Measurements from ENCODE around the gene NFKBIA.
A peak's percentile ranks its signal among the peaks of the same experiment; 100 is the strongest.
"Not testable (repeated sequence)": the region's sequence is repeated elsewhere in the genome, so short reads cannot be mapped to it uniquely, and the experiment has no call there.

The NFKBIA gene

GRCh38 chr14:35408026-35408425 lies 3.5 kb upstream of the NFKBIA start:
- DNase-seq (ENCODE audit: low spot score): no peak

- no peak for DNase-seq (ENCODE audit: low spot score)
Observed at GRCh38 chr14:35407306-35407630, 2.7 kb upstream of the NFKBIA start.

DNA sequence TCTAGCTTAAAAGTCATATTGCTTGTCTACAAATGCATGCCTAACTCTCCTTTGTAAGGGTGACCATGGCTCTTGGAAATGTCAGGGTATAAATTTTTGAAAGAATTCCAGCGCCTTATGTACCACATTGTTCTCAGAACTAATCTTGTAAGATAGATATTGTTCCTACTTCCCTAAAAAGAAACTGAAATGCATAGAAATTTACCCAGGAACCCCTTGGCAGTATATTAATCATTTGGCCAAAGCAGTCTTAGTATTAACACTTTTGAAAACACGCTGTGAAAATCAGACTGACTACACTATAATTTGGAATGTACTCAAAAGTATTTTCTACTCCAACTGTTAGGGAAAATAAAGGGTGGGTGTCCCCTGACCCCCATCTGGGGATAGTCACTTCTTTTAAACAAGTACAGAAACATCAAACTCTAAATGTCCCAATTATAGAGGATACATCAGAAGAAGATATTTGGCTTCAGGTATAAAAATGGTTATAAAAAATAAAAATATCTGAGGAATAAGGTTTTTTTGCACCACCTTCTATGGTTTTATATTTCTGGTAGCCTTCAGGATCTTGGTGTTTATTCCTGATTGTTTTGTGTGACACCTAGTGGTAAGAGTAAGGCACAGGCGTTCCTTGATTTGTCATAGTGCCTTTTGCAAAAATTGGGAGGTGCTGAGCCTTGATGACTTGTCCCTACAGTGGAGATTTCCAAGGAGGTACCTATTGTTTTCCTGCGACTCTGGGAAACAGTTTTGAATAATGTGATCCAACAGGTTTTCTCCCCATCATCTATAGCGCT lies 2.2 kb upstream of the NFKBIA start:
- peak; percentile 63 for DNase-seq (ENCODE audit: low spot score)

- no peak for DNase-seq (ENCODE audit: low spot score)
Observed at GRCh38 chr14:35406090-35406489, 1.5 kb upstream of the NFKBIA start.

GRCh38 chr14:35405304-35405996 lies 901 bp upstream of the NFKBIA start:
- no peak for DNase-seq (ENCODE audit: low spot score)

DNA sequence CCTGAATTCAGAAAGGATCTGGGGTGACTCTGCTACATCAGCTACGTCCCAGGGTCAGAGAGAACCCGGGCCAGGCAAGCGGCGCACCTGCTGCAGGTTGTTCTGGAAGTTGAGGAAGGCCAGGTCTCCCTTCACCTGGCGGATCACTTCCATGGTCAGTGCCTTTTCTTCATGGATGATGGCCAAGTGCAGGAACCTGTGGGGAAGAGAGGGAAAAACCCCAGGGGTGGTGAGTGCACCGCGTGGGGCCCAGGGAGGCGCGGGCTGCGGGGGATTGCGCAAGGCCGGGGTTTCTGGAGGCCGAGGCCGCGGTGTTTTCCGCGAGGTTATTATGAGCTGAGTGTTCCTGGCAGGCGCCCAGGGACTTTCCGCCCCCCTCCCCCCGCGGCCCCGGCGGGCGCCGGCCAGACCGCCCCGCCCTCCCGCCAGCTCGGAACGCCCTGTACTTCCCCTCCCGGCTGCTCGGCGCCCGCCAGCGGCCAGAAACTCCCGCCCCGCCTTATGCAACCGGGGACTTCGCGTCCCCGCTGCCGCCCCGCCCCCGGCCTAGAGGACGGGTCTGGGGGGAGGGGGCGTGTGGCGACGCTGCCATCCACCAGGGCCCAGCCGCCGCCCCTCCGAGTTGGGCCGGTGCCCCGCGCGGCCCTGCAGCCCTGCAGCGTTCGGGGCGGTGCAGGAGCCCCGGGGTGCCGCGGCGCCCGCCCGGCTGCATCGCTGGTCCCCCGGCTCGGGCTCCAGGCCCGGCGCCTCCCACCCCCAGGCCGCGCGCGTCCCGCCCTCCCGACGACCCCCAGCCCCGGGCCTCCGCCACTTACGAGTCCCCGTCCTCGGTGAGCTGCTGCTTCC lies 723 bp downstream of the NFKBIA start:
- DNase-seq (ENCODE audit: low spot score): peak; percentile 96

DNA sequence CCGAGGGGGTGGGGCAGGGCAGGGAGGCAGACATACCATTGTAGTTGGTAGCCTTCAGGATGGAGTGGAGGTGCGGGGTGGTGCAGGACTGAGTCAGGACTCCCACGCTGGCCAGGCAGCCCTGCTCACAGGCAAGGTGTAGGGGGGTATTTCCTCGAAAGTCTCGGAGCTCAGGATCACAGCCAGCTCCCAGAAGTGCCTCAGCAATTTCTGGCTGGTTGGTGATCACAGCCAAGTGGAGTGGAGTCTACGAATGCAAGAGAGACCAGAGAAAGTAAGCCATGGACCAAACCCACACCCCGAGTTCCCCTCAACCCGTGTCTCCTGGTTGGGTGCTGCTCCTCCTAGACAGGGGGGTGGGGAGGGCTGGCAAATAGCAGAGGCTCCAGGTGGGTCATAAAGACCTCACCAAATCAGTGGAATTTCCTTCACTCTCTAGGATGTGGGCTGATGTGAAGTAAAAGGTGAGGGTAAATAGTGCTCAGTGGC lies 1.4 kb downstream of the NFKBIA start:
- no peak for DNase-seq (ENCODE audit: low spot score)

DNA sequence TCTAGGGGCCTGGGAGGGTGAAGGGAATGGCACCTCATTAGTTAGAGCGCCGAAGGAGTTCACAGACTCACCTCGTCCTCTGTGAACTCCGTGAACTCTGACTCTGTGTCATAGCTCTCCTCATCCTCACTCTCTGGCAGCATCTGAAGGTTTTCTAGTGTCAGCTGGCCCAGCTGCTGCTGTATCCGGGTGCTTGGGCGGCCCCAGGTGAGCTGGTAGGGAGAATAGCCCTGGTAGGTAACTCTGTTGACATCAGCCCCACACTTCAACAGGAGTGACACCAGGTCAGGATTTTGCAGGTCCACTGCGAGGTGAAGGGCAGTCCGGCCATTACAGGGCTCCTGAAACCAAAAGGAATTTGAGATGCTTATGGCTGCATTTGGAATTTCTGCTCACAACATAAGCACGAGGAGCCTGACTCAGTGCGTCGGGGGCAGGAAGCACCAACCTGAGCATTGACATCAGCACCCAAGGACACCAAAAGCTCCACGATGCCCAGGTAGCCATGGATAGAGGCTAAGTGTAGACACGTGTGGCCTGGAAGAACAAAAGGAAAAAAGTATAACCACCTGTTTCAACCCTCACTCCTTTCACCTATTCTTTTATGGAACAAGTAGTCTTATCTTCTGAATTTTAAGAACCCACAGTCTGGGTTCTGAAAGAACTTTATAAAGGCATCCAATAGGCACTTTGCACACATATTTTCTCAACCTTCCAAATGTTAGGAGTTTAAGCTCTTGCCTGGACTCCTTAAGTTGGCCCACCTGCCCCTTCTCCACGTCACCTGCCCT lies 2.0 kb downstream of the NFKBIA start:
- DNase-seq (ENCODE audit: low spot score): no peak

GRCh38 chr14:35401422-35402265 lies 2.9 kb downstream of the NFKBIA start:
- DNase-seq (ENCODE audit: low spot score): no peak

DNA sequence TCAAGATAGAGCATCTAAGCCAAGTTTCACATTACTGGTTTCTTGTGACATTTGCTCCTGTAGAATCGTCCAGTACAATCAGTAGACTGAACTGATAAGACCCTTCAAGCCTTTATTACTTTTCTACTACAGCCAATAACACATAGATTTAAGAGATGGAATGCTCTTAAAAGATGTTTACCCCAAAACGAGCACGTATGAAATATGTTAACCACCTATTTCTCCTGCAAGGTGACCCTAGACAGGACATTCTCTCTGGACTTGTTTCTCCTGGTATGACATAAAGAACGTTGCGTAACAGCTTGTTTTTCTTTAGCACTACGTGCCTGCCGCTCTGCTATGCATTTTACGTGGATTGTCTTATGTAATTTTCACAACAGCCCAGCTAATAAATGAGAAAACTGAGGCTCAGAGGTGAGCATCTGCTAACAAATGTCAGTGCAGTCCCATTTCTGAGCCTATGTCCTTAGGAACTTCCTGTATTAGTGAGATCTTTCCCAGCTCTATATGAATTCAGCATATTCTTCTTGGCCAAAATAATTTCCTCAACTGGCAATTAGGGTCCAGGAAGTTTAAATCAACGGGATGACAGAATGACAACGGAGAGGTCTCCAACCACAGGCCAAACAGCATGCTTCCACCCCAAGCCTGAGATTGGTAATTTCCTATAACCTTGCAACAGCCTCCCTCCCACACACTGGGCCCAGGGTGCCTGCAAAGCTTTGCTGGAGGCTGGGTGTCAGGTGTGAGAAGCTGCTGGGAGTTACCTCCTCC lies 3.7 kb downstream of the NFKBIA start:
- no peak for DNase-seq (ENCODE audit: low spot score)

DNA sequence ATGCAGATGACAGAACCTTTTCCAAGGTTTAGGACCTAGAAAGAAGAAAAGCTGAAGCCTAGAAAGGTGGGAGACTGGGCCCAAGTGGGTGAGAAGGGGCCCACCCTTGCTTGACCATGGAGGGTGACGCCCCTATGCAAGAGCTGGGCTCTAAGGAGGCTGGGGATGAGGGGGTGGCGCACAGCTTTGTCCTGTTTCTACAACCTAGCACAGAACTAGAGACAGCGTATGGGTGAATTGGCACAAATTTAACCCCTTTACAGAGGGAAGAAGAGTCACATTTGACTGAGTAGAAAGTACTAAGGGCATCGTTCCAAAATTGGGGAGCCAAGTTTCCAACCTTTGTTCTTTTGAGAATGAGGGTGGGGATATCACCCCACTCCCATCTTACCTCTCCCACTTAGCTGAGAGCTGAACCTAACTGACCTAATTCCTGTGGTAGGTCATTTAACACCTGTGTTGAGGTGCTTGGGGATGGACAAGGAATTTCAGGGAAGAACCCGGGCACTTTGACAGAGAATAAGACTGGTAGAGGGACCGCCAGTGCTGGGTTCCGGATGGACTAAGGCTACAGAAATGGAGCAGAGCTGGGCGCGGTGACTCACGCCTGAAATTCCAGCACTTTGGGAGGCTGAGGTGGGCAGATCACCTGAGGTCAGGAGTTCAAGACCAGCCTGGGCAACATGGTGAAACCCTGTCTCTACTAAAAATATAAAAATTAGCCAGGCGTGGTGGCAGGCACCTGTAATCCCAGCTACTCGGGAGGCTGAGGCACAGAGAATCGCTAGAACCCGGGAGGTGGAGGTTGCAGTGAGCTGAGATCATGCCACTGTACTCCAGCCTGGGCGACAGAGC lies 5.2 kb downstream of the NFKBIA start:
- no peak for DNase-seq (ENCODE audit: low spot score)

- no peak for DNase-seq (ENCODE audit: low spot score)
Observed at GRCh38 chr14:35398071-35398584, 6.4 kb downstream of the NFKBIA start.

DNA sequence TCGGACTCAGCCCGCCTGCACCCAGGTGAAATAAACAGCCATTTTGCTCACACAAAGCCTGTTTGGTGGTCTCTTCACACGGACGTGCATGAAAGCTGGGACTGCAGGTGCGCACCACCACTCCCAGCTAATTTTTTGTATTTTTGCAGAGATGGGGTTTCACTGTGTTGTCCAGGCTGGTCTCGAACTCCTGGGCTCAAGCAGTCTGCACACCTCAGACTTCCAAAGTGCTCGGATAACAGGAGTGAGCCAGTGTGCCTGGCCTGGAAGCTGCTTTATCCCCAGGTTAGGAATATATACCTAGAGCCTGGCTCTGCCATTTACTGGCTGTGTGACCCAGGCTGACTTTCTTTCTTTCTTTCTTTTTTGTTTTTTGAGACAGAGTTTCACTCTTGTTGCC lies 7.9 kb downstream of the NFKBIA start:
- DNase-seq (ENCODE audit: low spot score): not testable (repeated sequence)

DNA sequence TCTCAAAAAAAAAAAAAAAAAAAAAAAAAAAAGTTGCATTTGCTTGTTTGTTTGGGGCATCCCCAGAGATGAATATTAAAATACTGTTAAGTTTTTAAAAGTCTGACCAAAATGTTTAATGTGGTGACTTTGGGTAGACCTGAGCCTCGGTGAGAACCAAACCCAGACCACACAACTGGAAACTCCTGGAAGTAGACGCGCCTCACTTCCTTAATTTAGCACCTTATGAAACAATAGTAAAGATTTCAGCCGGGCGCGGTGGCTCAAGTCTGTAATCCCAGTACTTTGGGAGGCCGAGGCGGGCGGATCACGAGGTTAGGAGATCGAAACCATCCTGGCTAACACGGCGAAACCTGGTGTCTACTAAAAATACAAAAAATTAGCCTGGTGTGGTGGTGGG lies 9.3 kb downstream of the NFKBIA start:
- DNase-seq (ENCODE audit: low spot score): no peak

DNA sequence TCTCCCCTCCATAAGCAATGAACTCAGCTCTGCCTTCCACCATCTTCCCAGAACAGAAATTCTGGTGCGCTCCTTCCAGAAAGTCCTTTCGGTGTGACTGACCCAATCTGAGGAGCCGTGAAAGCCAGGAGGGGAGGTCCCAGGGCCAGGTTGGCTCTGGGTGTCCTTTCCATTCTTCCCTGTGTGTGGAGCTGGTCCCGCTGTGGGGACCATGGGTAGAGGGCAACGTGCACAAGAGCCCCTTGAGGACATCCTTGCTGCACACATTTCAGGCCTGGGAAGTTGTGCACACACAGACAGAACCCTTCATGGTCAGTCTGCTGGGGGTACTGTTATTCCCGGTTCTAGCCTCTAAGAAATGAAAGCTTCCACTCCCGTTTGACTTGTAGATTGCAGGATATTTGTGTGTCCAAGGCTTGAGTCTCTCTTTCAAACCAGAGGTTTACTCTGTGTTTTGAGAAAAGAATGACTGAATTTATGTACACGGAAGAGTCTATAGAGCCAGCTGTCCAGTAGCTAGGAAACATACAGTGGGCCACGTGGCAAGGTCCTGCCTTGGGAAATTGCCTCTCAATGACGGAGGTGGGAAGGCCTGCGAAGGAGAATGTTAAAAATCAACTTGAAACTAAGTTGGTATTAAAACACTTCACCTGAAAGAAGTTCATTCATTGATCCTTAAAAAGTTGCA lies 10.1 kb downstream of the NFKBIA start:
- DNase-seq (ENCODE audit: low spot score): no peak

- no peak for DNase-seq (ENCODE audit: low spot score)
Observed at GRCh38 chr14:35393826-35394225, 10.7 kb downstream of the NFKBIA start.

DNA sequence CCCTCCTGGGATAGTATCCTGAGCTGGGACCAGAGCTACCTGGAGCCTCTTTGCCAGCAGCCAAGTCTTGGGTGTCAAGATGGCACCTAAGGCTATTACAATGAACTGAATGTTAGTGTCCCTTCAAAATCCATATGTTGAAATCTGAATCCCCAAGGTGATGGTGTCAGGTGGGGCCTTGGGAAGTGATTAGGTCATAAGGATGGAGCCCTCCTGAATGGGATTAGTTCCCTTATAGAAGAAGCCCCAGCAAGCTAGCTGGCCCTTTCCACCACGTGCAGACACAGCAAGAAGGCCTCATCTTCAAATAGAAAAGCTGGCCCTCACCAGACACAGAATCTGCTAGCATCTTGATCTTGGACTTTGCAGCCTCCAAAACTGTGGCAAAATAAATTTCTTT lies 12.4 kb downstream of the NFKBIA start:
- no peak for DNase-seq (ENCODE audit: low spot score)

DNA sequence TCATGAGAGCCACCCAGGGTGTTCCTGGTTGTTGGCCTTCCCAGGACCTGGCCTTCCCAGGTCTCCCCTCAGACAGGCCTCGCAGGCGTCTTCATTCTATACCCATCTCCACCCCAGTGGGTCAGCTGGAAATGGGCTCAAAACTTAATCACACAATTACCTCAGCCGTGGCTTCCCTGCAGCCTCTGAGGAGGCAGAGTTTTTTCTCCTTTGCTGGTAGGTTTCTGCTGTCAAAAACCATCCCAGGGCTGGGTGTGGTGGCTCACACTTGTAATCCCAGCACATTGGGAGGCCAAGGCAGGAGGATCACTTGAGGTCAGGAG lies 13.2 kb downstream of the NFKBIA start:
- no peak for DNase-seq (ENCODE audit: low spot score)
